NCI-H1105 (cell line): Measurements from ENCODE around the gene ADARB1.

Experiments used
- DNase-seq: peaks from one replicate; lab custom pipeline; 2025; lab: John Stamatoyannopoulos, UW

The ADARB1 gene

DNA sequence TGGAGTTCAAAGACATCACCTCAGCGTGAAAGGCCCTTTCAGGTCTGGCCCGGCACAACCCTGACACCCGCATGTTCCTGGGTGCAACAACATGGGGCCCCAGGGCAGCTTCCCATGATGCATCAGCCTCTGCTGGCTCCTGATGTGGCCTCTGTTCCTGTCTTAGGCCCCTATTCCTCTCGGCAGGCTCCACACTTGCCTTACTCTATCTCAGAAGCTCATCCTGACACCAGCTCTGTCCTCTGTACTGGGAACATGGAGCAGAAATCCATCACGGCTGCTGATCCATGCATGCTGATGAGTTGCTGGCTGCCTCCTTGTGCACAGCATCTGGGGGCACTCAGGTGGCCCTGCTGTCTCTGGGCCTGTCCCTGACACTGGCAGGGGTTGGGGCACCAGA is 74.6 kb downstream of the ADARB1 start:
- no peak for DNase-seq

DNA sequence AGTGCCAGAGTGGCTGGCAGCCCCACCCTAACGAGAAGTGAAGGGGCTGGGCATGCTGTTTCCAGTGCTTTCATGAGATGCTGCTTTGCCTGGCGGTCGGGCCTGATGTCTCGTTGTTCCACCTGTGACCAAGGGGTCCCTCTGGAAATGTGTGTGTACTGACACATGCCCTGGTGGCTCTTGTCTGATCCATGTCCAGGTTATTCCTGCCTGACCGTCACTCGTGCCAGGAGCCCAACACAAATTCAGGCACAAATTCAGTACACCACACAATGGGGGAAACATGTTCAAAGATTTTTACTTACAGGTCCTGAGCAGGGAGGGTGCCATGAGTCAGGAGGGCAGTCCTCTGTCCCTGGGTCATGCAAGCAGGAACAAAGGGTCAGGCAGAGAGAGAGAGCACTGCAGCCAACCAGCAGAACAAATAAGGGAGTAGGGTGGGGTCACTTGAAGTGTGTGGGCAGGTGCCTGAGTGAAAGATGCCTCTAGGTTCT is 76.3 kb downstream of the ADARB1 start:
- no peak for DNase-seq

DNA sequence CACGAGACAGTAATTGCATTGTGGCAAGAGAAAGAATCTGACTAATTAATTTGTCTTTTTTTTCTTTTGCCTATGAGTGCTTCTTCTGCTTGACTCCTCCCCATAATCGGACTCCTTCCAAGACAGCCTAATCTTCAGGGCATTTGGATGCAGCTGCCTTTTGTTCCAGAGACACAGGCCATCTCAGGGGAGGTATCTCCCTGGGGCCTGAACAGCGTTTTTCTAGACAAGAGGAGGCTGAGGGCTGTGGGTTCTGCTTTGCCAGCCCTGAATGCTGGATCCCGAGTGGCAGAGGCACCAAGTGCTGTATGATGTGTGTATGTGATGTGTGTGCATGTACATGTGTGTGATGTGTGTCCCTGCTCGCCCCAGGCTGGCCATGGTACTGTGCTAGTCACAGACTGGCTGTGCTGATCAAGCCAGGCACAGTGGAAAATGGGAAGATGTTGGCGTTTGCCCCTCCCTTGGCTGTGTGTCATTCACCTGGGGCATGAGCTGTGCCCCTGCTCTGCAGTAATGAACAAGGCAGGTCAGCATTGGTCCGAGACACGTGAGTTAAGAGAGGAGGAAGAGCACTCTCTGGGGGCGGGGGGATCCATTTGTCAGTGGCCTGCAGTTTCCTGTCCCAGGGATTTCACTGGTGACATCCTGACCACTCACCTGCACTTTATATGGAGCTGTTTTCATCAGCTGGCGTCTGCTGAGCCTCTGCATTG is 77.2 kb downstream of the ADARB1 start:
- no peak for DNase-seq

DNA sequence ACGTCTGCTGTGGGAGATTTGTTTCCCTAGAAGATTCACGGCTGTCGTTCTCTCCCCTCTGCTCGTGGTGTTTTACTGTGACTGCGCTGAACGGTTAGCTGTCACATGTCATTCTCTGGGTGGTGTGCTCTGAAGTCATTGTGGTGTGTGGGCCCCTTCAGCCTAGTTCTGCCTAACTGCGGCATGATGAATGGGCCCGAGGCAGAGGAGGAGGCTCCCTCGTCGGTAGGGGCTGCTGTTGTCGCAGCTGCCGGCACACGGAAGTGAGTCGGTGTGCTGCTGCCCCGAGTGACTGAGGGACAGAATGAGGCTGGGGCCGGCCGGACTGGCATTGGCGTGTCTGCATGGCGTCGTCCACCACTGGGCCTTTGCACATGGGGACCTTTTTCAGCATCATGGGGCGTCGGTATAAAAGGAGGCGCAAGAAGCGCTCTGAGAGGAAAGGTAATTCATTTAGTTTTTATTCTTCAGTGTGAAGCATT is 77.9 kb downstream of the ADARB1 start:
- no peak for DNase-seq

DNA sequence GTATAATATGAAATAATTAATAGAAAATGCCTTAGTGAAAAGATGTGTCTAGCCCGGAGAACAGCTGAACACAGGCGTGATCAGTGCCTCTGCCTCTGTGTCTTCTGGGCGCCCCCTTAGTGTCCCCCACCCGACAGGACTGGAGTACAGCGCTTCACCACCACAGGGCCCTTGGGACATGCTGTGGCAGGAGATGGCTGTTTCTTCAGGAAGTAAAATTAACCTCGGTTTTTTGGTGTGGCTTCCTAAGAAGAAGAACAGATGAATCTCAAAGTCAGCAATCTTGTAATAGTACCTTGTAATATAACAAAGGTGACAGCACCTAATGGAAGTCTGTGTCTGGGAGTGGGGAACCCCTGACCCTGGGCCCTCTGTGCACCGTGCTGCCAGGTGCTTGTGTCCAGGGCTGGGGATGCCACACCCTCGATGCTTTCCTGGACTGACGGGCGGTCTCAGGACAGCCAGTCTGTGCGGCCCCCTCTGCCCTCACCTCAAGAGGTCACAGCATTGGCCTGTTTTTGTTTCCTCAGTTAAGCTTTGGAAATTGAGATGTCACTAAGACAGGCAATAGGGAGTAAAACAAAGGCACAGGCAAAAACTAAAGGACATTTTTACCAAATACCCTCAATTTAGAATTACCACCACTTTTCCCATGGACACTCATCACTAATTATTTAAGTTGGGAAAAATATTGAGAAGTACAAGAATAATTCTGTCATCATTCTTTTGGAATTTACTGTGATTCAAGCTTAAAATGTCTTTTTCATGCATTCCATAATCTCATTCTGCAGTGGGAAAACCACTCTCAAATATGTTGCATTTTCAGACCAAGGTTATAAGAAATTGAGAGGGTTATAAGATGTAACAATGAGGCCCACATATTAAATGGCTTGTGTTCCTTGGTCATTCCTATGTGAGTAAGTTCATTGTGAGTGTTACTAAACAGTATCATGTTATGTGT is 79.3 kb downstream of the ADARB1 start:
- DNase-seq, result no peak

DNA sequence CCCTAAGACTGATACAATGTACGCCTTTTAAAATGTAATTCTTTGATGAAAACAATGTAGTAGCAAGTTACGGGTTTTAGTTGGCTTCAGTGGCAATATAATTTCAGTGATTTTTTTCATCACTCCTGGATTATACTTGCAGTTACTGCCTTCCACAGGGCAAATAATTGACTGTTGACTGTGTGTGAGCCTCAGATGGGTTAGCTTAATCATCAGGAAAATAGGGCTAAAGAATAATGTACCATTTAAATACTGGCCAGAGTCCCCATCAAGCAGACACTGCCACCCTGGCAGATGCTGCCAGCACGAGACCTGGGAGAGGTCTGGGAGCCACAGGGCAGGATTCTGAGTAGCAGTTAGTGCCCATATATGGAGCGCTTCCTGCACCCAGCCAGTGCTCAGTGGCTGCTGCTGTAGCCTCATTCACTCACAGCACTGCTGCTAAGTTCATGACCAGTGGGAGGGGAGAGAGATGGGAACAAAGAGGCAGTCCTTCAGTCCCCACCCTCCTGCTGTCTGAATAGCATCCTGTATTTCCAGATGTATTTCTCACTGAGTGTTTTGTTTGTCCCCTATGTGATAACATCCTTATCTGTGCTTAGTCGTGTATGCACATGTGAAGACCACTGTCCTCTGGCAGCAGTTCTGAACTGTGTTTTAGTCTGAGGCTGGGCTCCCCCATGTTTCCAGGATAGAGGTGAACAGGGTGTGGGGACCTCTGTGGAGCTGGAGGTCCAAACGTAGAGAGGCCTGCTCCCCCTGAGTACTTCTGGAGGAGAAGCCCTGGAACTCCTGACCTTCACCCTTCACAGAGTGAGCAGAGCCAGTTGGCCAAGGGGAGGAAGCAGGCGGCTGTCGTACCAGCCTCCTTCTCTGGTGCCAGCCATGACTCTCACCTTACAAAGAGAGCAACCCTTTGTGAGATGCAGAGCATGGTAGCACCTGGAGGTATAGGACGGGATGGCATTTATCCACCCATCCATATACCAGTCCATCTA is 80.4 kb downstream of the ADARB1 start:
- no peak for DNase-seq

DNA sequence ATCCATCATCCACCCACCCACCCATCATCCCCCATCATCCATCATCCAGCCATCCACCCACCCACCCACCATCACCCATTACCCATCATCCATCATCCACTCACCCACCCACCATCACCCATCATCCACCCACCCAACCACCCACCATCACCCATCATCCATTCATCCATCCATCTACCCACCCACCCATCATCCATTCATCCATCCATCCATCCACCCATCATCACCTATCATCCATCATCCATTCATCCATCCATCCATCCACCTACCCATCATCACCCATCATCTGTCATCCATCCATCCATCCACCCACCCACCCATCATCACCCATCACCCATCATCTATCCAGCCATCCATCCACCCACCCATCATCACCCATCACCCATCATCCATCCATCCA is 81.5 kb downstream of the ADARB1 start:
- DNase-seq, result no peak

DNA sequence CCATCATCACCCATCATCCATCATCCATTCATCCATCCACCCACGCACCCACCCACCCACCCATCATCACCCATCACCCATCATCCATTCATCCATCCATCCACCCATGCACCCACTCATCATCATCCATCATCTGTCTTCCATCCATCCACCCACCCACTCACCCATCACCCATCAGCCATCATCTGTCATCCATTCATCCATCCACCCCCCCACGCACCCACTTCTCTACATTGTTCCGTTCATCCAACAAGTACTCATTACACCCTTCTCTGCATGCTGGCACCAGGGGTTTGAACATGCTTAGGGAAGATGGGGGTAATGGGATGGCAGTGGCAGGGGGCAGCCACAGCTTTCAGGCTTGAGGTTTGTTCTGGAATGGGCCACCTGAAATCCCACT is 82.1 kb downstream of the ADARB1 start:
- no peak for DNase-seq

DNA sequence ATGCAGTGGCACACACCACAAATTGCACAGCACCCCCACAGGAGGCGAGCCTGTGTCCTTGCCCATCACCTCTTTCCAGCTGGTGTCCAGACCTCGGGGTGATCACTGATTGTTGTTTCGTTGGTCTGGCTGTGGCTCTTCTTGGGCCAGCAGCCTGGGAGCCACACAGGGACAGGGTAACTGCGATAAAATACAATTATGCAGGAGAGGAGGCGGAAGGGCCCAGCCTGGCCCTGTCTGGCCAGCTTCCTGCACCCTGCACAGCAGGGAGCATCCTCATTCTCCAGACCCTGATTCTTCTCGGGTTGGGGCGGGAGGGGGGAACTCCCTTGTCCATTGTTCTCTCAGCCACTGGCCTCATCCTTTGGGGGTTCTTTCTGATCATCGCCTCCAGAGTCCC is 83.6 kb downstream of the ADARB1 start:
- no peak for DNase-seq

DNA sequence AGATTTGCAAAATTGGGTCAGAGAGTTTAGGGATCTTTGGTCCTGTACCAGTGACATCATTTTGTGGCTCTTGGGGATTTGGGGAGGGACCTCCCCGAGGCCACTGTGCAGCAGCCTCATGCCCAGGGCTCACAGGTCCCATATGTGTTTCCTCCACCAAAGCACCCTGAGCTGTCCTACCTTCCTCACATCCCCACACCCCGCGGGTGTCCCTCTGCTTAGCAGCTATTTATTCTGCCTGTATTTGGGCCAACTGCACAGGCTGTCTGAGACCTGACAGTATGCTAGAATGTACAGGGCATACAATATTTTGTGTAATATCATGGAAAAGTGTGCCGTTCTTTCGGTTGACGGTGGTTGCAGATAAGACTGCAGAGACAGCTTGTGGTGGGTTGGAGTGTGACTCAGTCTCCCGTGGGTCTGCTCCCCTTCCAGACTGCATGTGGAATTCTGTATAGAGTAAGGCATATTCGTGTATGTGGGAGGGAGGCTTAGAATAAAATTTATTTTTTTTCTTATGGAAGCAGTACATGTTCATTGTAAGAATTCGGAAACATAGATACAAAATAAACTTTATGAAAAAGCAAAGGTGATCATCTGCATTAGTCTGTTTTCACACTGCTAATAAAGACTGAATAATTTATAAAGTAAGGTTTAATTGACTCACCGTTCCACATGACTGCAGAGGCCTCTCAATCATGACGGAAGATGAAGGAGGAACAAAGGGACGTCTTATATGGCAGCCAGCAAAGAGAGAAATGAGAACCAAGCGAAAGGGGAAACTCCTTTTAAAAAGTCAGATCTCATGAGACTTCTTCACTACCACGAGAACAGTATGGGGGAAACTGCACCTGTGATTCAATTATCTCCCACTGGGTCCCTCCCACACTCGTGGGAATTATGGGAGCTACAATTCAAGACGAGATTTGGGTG is 84.4 kb downstream of the ADARB1 start:
- no peak for DNase-seq

DNA sequence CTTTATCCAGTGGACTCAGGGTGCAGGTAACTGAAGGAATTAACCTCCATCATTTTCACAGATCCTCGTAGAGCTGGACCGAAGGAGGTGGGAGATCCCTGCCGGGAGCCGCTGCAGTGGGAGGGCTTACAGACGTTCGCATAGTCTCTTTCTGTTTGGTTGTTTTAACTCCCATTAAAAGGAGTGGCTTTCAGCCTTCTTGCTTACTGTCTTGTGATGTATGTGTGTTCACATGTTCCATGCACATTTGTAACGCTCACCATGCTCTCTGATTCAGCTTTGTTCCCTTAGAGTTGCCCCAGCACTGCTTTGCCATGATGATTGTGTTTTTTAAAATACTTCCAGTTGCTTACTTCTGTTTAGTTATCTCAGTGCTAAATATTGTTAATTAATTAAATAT is 85.8 kb downstream of the ADARB1 start:
- no peak for DNase-seq

DNA sequence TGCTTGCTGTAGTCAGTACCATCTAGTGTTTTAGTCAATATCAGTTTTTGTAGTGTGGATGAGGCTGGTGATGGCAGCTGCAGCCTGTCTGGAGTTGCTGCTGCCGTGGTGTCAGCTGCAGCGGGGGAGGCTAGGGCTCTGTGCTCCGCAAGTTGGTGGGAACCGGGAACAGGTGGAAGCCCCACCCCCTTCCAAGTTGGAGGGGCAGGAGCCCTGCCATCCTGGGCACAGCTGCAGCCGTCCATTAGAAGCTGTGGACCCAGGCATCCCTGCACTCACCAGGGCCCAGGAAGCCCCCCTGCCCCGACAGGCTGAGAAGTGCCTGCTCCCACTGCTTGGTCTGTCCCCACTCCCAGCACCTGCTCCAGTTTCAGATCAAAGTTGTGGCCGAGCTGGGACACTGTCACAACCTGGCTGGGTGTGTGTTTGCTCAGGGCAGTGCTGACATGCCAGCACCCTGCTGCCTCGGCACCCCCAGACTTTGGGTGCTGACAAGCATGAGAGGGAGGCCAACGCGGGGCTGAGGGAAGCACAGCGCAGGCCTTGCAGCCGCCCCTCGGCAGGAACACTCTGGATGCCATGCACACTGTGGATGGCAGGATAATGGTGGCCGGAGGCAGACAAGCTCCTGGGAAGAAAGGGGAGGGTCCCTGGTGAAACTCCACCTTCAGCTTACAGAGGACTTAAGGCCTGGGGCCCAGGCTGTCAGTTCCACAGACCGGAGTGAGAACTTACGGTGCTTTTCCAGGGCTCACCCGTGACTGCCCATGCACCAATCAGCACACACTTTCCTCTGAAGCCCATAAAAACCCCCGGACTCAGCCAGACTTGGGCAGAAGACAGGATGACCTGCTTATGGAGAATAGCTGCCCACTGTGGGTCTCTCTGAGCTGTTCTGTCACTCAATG is 86.9 kb downstream of the ADARB1 start:
- no peak for DNase-seq

DNA sequence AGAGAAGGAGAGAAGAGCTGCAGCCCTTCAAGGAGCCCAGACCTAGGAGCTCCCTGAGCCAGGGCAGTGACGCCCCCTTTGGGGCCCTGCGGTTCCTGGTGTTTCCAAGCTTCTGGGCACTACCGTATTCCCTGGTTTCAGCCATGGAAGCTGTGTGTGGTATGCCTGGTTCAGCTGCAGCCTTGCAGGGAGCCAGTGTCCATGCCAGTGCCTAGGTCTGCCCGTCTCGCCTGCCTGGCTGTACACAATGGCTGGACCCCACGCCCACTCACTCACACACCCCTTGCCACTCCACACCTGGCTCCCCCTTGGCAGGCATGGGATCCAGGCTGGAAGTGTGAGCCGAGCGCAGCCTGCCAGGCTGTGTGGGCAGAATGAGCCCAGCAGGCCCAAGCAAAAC is 87.7 kb downstream of the ADARB1 start:
- DNase-seq, result no peak

DNA sequence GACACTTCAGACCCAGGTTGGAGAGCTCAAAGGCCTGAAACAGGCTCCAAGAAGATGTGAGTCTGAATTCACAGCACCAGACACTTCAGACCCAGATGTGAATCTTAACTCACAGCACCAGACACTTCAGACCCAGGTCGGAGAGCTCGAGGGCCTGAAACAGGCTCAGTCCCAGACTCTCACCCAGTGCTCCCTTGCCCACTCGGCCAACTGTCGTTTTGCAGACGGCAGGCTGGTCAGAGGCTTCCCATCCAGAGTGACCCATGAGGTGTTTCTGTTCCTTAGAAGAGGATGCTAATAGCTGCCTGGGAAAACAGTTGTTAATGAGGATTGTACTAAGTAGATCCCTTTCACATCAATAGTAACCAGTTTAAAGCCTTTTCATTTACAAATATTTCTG is 88.4 kb downstream of the ADARB1 start:
- no peak for DNase-seq

DNA sequence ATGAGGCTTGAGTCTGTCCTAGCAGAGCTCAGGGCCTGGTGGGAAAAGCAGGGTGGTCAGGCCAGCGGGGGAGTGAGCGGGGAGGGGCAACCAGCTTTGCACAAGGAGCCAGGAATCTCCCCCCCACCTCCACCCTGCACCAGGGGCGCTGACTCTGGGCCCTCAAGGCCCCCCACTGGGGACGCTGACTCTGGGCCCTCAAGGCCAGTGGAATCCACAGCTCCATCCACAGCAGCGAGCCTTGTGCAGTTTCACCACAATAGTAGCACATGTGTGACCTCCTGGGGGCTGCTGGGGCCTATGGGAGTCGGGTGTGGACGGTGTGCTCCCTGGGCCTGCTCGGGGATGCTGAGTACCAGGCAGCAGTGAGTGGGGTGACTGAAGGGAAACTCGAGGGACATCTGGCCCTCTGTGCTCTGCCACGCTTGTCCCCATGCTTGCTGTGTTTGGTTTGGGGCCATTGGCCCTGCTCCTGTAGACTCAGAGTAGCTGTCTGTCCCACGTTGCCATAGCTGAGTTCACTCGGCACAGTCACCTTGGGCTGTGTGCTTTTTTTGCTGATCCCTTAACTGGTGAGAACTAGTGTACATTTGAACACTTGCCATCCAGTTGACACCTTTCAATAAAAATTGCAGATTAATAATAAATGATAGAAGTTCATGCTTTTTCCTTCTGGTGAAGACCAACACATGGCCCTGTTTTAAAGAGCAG is 89.2 kb downstream of the ADARB1 start:
- DNase-seq, result no peak

DNA sequence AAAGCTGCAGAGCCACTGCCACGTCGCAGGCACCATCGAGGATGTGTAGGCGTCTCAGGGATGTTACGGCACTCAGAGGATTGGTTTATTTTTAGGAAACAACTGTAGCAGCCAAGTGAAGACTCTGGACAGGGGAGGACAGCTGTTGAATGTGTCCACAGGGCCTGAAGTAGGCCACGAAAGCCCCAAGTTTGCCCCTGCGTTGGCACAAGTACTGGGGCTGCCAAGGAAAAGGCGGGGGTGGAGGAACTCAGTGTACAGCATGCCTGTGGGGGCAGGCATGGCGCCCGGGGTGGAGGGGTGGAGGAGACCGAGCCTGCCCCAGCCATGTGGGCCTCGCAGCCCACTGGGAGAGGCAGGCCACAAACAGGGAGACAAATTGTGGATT is 89.7 kb downstream of the ADARB1 start:
- no peak for DNase-seq

DNA sequence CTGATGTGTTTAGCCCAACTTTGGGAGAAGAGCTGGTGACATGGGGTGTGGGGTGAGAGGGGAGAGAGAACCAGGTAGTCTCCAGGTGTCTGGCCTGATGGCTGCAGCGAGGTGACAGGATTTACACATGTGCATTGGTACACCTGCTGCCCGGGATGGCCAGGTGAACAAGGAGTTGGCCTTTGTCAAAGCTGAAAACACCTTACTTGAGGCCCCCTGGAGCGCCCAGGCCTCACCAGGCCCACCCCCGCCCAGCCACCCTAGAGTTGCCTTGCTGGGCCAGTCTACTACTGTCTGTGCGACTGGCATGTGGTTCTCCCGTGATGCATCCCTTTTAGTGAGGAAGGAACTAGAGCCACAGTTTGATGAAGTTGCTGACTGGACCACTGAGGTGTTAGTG is 90.5 kb downstream of the ADARB1 start:
- no peak for DNase-seq

DNA sequence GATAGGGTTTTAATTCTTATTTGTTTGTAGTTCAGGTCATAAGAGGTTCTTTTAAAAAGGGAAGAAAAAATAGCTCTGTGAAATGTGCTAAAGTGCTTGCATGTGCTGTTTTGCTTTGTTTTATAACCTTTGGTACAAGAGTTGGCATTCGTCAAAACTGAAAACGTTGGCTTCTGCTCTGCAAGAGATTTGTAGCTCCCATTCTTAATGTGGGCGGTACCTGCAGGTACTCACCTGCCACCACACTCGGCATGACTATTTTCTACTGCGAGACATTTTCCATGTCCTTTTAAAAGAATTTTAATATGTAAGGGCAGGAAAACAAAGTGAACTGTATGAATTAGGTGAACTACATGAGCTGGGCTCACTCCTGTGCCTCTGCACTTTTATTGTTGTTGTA is 92.6 kb downstream of the ADARB1 start:
- DNase-seq, result no peak

DNA sequence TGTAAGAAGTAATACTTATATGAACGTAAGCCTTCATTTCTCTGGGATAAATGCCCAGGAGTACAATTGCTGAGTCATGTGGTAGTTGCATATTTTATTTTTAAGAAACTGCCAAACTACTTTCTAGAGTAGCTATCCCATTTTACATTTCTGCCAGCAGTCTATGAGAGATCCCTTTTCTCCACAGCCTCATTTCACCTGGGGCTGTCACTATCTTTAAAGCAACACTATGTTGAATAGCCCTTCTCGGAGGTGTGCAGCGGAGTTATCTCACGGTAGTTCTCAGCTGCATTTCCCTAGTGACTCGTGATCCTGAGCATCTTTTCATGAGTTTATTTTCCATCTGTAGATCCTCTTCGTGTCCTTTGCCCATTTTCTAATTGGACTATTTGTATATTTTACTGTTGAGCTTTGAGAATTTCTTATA is 93.4 kb downstream of the ADARB1 start:
- no peak for DNase-seq
